GM10266 (cell line): ENCODE measurements around the gene CDK14.
"Not testable (repeated sequence)": the region's sequence is repeated elsewhere in the genome, so short reads cannot be mapped to it uniquely, and the experiment has no call there.

Experiments used
- DNase-seq: peaks from one replicate; pipeline ENCODE4 v3.0.0; 2012; ENCODE audit errors: extremely low spot score
- TF ChIP-seq, protein P1 (sequence below): IDR thresholded peaks from 2 replicates; pipeline ENCODE4 v1.5.1; 2012; ENCODE audit warnings: mild to moderate bottlenecking, low read depth; ENCODE audit not compliant: control insufficient read depth, insufficient read depth; ENCODE audit errors: missing control alignments

CDK14 gene

DNA sequence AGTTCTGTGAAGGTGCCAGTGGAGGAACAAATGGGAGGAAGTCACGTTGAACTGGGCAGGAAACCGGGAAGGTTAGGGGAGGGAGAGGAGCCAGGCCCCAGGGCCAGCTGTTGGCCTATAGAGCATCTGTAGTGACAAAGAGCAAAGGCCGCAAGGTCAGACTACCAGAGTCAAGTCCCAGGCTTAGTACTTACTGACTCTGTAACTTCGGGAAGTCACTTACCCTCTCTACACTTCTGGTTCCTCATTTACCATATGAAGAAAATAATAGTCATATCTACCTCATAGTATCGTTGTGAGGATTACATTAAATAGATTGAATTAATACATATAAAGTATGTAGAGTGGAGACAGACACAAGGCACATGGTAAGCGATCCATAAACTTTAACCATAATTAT is 566.3 kb downstream of the CDK14 start:
- no peak for DNase-seq
- TF ChIP-seq, protein P1, sequence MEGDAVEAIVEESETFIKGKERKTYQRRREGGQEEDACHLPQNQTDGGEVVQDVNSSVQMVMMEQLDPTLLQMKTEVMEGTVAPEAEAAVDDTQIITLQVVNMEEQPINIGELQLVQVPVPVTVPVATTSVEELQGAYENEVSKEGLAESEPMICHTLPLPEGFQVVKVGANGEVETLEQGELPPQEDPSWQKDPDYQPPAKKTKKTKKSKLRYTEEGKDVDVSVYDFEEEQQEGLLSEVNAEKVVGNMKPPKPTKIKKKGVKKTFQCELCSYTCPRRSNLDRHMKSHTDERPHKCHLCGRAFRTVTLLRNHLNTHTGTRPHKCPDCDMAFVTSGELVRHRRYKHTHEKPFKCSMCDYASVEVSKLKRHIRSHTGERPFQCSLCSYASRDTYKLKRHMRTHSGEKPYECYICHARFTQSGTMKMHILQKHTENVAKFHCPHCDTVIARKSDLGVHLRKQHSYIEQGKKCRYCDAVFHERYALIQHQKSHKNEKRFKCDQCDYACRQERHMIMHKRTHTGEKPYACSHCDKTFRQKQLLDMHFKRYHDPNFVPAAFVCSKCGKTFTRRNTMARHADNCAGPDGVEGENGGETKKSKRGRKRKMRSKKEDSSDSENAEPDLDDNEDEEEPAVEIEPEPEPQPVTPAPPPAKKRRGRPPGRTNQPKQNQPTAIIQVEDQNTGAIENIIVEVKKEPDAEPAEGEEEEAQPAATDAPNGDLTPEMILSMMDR, result no peak

DNA sequence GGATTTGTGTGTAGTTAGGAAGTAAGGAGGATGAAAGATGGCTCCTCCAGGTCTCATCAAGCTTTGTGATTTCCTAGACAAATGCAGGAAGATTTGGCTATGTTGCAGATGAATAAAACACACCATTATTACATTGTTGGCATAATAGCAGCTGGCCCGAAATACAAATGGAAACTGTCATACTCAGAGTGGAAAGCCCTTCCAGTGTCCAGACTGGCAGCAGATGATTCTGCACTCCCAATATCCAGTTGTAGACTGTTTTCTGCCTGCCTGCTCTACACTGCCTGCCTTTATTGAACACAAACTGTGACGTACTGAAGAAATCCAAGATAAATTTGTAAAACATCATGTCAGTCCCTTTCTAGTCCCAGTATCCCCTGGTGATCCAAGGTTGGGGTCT is 568.4 kb downstream of the CDK14 start:
- DNase-seq, result no peak
- TF ChIP-seq, protein P1, result no peak

DNA sequence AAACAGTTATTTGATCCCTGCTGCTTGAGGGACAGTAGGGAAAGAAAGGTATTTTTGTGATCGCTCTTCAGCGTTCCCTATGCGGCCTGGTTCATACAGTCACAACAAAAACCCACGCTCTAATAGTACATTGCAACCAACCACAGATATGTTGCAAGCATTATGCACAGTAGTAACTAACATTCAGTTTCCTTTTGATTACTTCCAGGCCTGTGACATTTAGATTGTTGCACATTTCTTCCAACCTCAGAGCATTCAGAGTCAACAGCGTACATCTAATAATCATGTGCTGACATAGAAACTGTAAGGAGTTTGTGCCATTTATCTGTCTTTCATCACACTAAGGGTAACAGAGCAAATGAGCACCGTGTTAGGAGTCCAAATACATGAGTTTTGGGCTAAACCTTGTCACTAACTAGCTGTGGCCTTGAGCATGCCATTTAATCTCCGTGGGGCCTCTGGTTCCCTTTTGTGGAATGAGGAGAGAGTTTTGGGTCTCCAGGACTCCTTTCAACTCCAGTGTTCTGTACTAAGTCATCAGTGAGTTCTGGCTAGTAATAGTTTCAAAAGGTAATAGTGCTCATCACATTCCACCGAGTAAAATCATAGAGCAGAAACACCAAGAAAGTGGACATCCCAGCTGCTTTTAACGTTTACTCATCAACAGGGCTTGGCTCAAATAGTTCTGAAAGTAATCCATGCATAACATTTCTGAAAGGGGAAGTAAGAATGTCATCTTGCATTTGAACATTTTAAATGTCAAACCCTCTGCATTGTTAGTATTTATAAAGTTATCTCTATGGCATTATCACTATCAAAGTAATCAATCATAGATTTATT is 569.1 kb downstream of the CDK14 start:
- DNase-seq, result peak; percentile 35
- TF ChIP-seq, protein P1, result no peak

DNA sequence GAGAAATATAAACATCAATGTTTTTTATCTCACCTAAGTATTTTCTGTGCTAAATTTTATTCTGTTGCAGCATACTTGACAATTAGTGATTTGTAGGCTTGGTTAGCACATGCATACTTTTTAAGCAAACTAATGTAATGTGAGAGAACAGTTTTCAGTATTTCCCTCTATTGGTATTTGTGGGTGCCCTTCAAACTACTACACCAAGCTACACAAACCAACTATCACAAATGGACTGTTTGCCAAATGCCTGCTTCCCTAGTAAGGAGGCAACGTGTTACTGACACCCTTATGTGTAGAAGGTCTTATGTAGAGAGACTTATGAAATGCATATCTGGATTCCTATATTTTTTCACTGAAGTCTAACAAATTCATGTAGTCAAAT is 569.7 kb downstream of the CDK14 start:
- TF ChIP-seq, protein P1, result no peak
- no peak for DNase-seq

DNA sequence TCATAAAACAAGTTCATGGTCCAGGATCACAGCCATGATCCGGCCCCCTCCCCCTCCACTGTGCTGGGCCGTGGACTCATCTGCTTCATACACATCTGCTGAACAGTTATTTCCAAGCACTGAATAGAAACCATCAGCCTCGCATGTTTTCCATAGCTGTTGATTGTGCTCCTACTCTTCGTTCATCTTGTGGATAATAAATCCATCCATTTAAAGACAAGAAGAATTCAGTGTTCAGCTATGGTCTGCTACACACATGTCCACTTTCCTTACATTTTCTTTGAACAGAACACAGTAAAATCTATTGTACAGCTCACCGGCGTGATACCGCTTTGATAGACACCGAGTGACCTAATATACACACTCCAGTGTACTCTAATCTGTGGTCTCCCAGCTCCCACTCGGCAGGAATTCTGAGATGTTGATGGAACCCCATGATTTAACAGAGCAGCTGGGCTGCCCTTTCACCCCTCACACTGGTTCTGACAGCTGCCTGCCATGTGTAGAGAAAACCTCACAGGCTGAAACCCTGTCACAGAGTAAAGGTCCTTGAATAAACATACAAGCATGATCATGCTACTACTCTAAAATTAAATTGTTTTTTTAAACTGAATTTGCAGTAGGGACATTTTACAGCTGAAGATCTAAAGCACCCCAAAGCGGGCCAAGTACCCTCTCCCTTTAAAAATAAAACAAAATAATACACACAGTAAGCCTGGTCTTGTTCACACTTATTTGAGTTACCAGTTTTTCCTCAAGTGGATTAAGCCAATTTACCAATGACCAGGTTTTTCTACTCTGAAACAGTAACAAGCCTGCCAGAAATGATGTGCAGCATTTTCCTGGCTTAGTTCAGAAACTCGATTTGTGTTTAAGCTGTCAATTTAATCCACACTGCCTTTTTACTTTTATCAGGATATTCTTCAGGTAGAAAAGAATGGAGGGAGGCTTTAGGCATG is 573.0 kb downstream of the CDK14 start:
- TF ChIP-seq, protein P1, result no peak
- no peak for DNase-seq

DNA sequence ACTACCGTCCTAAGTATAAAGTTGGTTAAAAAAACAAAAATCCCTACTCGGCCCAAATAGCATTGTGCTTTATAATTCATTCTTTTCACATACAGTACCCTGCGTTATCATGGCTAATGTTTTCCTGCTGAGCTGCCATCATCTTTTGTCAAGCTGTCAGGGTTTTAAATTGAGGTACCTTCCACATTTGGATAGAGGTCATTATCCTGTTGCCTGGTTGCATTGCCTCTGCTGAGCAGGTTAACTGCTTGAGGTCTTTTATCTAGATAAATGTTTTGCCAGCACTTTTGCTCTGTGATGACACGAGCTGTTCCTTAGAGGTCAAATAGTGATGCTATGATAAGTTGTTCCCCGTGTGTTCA is 573.7 kb downstream of the CDK14 start:
- DNase-seq, result no peak

DNA sequence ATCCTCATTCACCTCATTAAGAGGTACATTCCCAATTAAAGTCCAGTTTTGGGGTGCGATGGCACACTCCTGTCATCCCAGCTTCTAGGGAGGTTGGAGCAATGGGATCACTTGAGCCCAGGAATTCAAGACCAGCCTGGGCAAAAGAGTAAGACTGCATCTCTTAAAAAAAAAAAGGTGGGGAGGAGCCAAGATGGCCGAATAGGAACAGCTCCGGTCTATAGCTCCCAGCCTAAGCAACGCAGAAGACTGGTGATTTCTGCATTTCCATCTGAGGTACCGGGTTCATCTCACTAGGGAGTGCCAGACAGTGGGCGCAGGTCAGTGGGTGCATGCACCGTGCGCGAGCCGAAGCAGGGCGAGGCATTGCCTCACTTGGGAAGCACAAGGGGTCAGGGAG is 577.1 kb downstream of the CDK14 start:
- not testable (repeated sequence) for DNase-seq

More for the DNA sequence above, 573.7 kb downstream of the CDK14 start:
- TF ChIP-seq, protein P1, result no peak
